ENCODE data around the gene RAD23A. TPM values are rescaled to one million over a fixed set of nuclear protein-coding genes. Genes with fewer than 3 reads are reported as not detected.
"Not testable (repeated sequence)": the region's sequence is repeated elsewhere in the genome, so short reads cannot be mapped to it uniquely, and the experiment has no call there.

The RAD23A gene
- total RNA-seq, 3 donors from 2014 or later = 256 to 265 (median 264) TPM

- peaks cover 16% of the 10 kb centered on the region for H3K27me3 Mint-ChIP-seq (ENCODE audit: low read depth)
- H3K4me1 Mint-ChIP-seq (ENCODE audit: low read depth) = not testable (repeated sequence)
These were observed 30.4 kb downstream of the RAD23A start for GRCh38 chr19:12976109-12976508.

GRCh38 chr19:12979974-12980373 lies 34.3 kb downstream of the RAD23A start:
- H3K4me1 Mint-ChIP-seq (ENCODE audit: low read depth) = peaks cover 3% of the 10 kb centered on the region
- H3K4me3 Mint-ChIP-seq = no peak overlapping the region
- DNase-seq = no peak
- H3K36me3 Mint-ChIP-seq (ENCODE audit: insufficient read depth) = no peaks in the 10 kb centered on the region
- H3K27me3 Mint-ChIP-seq (ENCODE audit: low read depth) = peaks cover 15% of the 10 kb centered on the region
- no peaks in the 10 kb centered on the region for H3K9me3 Mint-ChIP-seq
- no peak for ATAC-seq

More at GRCh38 chr19:12976109-12976508, 30.4 kb downstream of the RAD23A start:
- not testable (repeated sequence) for H3K9me3 Mint-ChIP-seq; H3K4me3 Mint-ChIP-seq; DNase-seq; H3K36me3 Mint-ChIP-seq (ENCODE audit: insufficient read depth); ATAC-seq

GRCh38 chr19:12982648-12983047 lies 37.0 kb downstream of the RAD23A start:
- DNase-seq (no peak), ATAC-seq (no peak)
- H3K27me3 Mint-ChIP-seq (ENCODE audit: low read depth) = peaks cover 12% of the 10 kb centered on the region
- H3K9me3 Mint-ChIP-seq = no peaks in the 10 kb centered on the region
- H3K4me1 Mint-ChIP-seq (ENCODE audit: low read depth) = peaks cover 6% of the 10 kb centered on the region
- no peak overlapping the region for H3K4me3 Mint-ChIP-seq
- no peaks in the 10 kb centered on the region for H3K36me3 Mint-ChIP-seq (ENCODE audit: insufficient read depth)

- Mint-ChIP-seq H3K4me1 (ENCODE audit: low read depth) (peaks cover 5% of the 10 kb centered on the region), H3K36me3 (ENCODE audit: insufficient read depth) (no peaks in the 10 kb centered on the region), H3K4me3 (no peak overlapping the region), H3K27me3 (ENCODE audit: low read depth) (peaks cover 8% of the 10 kb centered on the region), H3K9me3 (no peaks in the 10 kb centered on the region)
- ATAC-seq (no peak), DNase-seq (no peak)
These were observed 37.4 kb downstream of the RAD23A start for GRCh38 chr19:12983091-12983490.

GRCh38 chr19:12983542-12984142 lies 38.0 kb downstream of the RAD23A start:
- DNase-seq (peak; percentile 76), ATAC-seq (peak; percentile 81 to 86)
- Mint-ChIP-seq H3K27me3 (ENCODE audit: low read depth) (peaks cover 5% of the 10 kb centered on the region), H3K9me3 (no peaks in the 10 kb centered on the region), H3K36me3 (ENCODE audit: insufficient read depth) (no peaks in the 10 kb centered on the region), H3K4me3 (no peak overlapping the region), H3K4me1 (ENCODE audit: low read depth) (peaks cover 5% of the 10 kb centered on the region)

GRCh38 chr19:12984143-12984627 lies 38.5 kb downstream of the RAD23A start:
- peaks cover 2% of the 10 kb centered on the region for H3K27me3 Mint-ChIP-seq (ENCODE audit: low read depth)
- no peaks in the 10 kb centered on the region for H3K9me3 Mint-ChIP-seq
- no peak overlapping the region for H3K4me3 Mint-ChIP-seq
- ATAC-seq = no peak
- no peak for DNase-seq
- H3K36me3 Mint-ChIP-seq (ENCODE audit: insufficient read depth) = no peaks in the 10 kb centered on the region
- H3K4me1 Mint-ChIP-seq (ENCODE audit: low read depth) = peaks cover 5% of the 10 kb centered on the region

GRCh38 chr19:12984683-12985048 lies 39.0 kb downstream of the RAD23A start:
- Mint-ChIP-seq H3K4me1 (ENCODE audit: low read depth) (peaks cover 5% of the 10 kb centered on the region), H3K27me3 (ENCODE audit: low read depth) (peaks cover 2% of the 10 kb centered on the region), H3K9me3 (no peaks in the 10 kb centered on the region), H3K4me3 (no peak overlapping the region), H3K36me3 (ENCODE audit: insufficient read depth) (no peaks in the 10 kb centered on the region)
- DNase-seq = no peak
- peak in 1 of 2 donors; percentile 19 for ATAC-seq

- Mint-ChIP-seq H3K9me3 (no peaks in the 10 kb centered on the region), H3K27me3 (ENCODE audit: low read depth) (peaks cover 2% of the 10 kb centered on the region), H3K4me3 (no peak overlapping the region), H3K36me3 (ENCODE audit: insufficient read depth) (no peaks in the 10 kb centered on the region), H3K4me1 (ENCODE audit: low read depth) (peaks cover 5% of the 10 kb centered on the region)
- DNase-seq = no peak
- ATAC-seq = peak in 1 of 2 donors; percentile 45
These were observed 39.6 kb downstream of the RAD23A start for GRCh38 chr19:12985049-12985776.

GRCh38 chr19:12986726-12987125 lies 41.1 kb downstream of the RAD23A start:
- ATAC-seq (no peak), DNase-seq (no peak)
- Mint-ChIP-seq H3K4me3 (no peak overlapping the region), H3K9me3 (no peaks in the 10 kb centered on the region), H3K4me1 (ENCODE audit: low read depth) (peaks cover 5% of the 10 kb centered on the region), H3K27me3 (ENCODE audit: low read depth) (no peaks in the 10 kb centered on the region), H3K36me3 (ENCODE audit: insufficient read depth) (no peaks in the 10 kb centered on the region)

GRCh38 chr19:12987190-12987589 lies 41.5 kb downstream of the RAD23A start:
- Mint-ChIP-seq H3K9me3 (no peaks in the 10 kb centered on the region), H3K36me3 (ENCODE audit: insufficient read depth) (no peaks in the 10 kb centered on the region), H3K4me1 (ENCODE audit: low read depth) (peaks cover 5% of the 10 kb centered on the region), H3K27me3 (ENCODE audit: low read depth) (no peaks in the 10 kb centered on the region), H3K4me3 (no peak overlapping the region)
- DNase-seq (no peak), ATAC-seq (no peak)

GRCh38 chr19:12987781-12988180 lies 42.1 kb downstream of the RAD23A start:
- Mint-ChIP-seq H3K27me3 (ENCODE audit: low read depth) (no peaks in the 10 kb centered on the region), H3K36me3 (ENCODE audit: insufficient read depth) (no peaks in the 10 kb centered on the region), H3K4me1 (ENCODE audit: low read depth) (peaks cover 5% of the 10 kb centered on the region), H3K9me3 (no peaks in the 10 kb centered on the region), H3K4me3 (no peak overlapping the region)
- DNase-seq (no peak), ATAC-seq (no peak)

- Mint-ChIP-seq H3K36me3 (ENCODE audit: insufficient read depth) (no peaks in the 10 kb centered on the region), H3K9me3 (no peaks in the 10 kb centered on the region), H3K27me3 (ENCODE audit: low read depth) (peaks cover 7% of the 10 kb centered on the region), H3K4me3 (no peak overlapping the region), H3K4me1 (ENCODE audit: low read depth) (peaks cover 5% of the 10 kb centered on the region)
- no peak for DNase-seq
- no peak for ATAC-seq
These were observed 44.8 kb downstream of the RAD23A start for GRCh38 chr19:12990431-12990830.

- Mint-ChIP-seq H3K4me1 (ENCODE audit: low read depth) (peaks cover 5% of the 10 kb centered on the region), H3K9me3 (no peaks in the 10 kb centered on the region), H3K36me3 (ENCODE audit: insufficient read depth) (no peaks in the 10 kb centered on the region), H3K4me3 (no peak overlapping the region), H3K27me3 (ENCODE audit: low read depth) (peaks cover 7% of the 10 kb centered on the region)
- ATAC-seq (no peak), DNase-seq (no peak)
These were observed 45.2 kb downstream of the RAD23A start for GRCh38 chr19:12990853-12991252.

- Mint-ChIP-seq H3K4me3 (no peak overlapping the region), H3K36me3 (ENCODE audit: insufficient read depth) (no peaks in the 10 kb centered on the region), H3K27me3 (ENCODE audit: low read depth) (peaks cover 7% of the 10 kb centered on the region), H3K4me1 (ENCODE audit: low read depth) (peaks cover 8% of the 10 kb centered on the region), H3K9me3 (no peaks in the 10 kb centered on the region)
- ATAC-seq (no peak), DNase-seq (no peak)
These were observed 45.6 kb downstream of the RAD23A start for GRCh38 chr19:12991296-12991695.

- H3K36me3 Mint-ChIP-seq (ENCODE audit: insufficient read depth) = no peaks in the 10 kb centered on the region
- ATAC-seq (no peak), DNase-seq (no peak)
- no peak overlapping the region for H3K4me3 Mint-ChIP-seq
- peaks cover 9% of the 10 kb centered on the region for H3K4me1 Mint-ChIP-seq (ENCODE audit: low read depth)
- peaks cover 7% of the 10 kb centered on the region for H3K27me3 Mint-ChIP-seq (ENCODE audit: low read depth)
- no peaks in the 10 kb centered on the region for H3K9me3 Mint-ChIP-seq
These were observed 47.1 kb downstream of the RAD23A start for GRCh38 chr19:12992729-12993128.

All from activated T-cell treated with anti-CD3 and anti-CD28 coated beads, Interleukin-2, amount 50 U/mL, for 4 hours (primary cell).